ENCODE measurements around the gene YWHAB.

DNA sequence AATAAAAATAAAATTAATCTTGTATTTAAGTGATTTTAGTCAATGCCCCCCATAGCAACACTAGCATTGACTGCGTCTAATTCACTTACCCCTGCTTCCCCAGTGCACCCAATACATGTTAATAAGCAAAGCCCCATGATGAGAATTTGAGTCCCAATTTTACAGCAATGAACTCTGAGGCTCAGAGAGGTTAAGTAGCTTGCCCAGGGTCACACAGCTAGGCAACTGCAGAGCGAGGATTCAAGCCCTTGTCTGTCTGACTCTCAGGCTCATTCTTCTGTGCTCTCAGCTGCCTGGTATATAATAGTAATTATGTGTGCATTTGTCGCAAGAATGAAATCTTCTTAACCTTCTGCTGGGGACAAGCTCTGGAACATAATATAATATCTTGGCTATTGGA is 32.8 kb downstream of the YWHAB start:
- TF ChIP-seq, protein P1, sequence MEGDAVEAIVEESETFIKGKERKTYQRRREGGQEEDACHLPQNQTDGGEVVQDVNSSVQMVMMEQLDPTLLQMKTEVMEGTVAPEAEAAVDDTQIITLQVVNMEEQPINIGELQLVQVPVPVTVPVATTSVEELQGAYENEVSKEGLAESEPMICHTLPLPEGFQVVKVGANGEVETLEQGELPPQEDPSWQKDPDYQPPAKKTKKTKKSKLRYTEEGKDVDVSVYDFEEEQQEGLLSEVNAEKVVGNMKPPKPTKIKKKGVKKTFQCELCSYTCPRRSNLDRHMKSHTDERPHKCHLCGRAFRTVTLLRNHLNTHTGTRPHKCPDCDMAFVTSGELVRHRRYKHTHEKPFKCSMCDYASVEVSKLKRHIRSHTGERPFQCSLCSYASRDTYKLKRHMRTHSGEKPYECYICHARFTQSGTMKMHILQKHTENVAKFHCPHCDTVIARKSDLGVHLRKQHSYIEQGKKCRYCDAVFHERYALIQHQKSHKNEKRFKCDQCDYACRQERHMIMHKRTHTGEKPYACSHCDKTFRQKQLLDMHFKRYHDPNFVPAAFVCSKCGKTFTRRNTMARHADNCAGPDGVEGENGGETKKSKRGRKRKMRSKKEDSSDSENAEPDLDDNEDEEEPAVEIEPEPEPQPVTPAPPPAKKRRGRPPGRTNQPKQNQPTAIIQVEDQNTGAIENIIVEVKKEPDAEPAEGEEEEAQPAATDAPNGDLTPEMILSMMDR (IDR thresholded peaks at IDR 0.05; ENCODE audit: insufficient read depth, low read length, poor library complexity, severe bottlenecking): no peak
- no peak for TF ChIP-seq EZH2phosphoT487 (conservative IDR thresholded peaks at IDR 0.05; ENCODE audit: low read length)

Measured in SU-DHL-6 (cell line).